Colon (tissue), 2 donors: ENCODE results near the gene RPL28.

Experiments used
- FAIRE-seq: peaks from 2 replicates; lab custom pipeline; 2012; peaks lifted over from hg19 to GRCh38; lab: Jason Lieb, UNC
- donor health status: control.
- donor health status: control.

The RPL28 gene

DNA sequence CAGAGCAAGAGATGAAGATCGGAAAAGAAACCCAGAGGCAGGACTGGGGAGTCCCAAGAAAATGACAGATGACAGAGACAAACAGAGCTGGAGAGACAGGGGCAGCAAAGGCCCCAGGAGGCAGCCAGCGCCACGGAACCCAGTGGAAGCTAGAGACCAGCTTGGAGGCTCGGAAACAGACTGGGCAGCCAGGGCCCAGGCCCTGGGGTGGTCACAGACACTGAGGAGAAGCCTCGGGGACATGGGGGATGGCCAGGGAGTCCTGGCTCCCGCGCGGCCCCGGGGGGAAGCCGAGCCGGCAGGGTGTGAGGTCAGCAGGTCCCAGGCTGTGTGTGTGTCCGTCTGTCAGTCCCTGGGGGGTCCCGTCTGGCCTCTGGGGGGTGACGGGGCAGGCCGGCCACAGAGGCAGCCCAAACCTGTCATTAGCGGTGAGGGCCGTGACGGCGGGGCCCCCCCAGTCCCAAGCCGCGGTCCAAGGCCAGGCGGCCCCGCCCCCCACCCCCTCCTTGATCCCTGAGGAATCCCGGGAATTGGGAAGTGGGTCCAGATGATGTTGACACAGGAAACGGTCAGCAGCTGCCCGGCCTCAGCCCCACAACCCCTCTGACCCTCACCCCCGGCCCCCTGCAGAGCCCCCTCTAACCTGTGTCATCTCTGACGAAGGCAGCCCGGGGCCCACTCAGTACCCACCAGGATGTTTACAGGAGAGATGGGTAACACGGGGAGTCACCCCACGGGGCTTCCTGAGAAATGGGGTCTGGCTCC lies 11.6 kb upstream of the RPL28 start:
- FAIRE-seq = no peak

DNA sequence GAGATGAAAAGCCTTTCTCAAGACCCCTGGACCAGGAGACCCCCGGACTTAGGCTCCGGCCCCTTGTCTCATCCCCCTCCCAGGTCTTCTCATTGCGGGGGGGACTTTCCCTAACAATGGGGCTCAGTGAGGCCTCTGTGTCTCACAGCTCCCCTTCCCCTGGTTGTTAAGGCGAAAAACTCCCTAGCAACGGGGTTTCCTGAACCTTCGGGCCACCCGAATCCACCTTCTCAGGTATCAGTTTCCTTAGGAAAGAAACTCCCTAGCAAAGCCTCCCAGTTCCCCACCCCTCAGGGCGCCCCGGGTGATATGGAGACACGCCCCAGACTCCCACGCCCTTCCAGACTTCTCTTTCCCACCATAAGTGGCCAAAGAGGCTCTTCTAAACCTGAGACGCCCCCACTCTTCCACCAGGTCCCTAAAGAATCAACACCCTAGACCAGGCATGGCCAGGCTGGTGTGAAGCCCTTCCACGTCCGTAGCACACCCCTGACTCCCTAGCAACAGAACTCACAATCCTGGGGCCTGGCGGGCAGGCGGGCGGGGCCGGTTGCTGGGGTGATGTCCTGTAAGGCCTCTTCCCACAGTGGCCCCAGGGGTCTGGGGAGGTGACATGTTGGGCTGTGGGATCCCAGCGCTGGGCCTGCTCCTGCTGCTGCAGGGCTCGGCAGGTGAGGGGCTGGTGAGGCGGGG lies 9.3 kb upstream of the RPL28 start, which contains the start of gene TMEM190:
TSS of gene TMEM190 (plus strand) at position 586 of the 693 bp plus-strand sequence. CDS start at position 614, 28 bp downstream.
- no peak for FAIRE-seq

DNA sequence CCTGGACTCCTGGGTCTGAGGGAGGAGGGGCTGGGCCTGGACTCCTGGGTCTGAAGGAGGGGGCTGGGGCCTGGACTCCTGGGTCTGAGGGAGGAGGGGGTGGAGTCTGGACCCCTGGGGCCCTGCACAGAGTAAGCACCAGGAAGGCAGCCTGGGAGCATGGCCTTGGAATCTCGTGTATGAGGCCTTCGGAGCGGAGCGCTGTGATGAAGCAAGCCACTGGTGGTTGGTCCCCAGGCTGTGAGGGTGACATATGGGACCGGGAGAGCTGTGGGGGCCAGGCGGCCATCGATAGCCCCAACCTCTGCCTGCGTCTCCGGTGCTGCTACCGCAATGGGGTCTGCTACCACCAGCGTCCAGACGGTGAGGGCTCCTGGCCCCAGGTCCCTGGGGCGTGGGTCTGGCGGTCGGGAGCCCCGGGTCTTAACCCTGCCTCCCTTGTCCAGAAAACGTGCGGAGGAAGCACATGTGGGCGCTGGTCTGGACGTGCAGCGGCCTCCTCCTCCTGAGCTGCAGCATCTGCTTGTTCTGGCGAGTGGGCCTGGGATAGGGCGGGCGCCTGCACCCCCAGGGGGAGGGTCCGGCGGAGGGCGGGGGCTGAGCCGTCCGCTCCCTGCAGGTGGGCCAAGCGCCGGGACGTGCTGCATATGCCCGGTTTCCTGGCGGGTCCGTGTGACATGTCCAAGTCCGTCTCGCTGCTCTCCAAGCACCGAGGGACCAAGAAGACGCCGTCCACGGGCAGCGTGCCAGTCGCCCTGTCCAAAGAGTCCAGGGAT lies 8.2 kb upstream of the RPL28 start:
- no peak for FAIRE-seq

DNA sequence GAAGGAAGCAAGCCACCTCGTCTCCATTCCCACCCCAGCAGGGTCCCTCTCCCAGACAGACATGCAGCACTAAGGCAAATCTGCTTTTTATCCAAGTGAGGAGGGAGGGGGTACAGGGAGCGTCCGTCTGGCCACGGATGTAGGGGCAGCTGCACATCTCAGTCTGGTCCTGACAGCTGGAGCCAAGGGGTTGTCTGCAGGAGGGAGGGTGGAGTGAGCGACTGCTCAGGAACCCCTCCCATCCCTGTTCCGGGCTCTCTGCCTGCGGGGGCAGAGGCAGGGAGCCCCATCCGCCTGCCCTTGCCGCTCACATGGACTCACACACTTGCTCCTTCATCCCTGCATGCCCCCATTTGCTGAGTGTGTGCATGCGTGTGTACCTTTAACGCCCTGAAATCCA lies 6.6 kb upstream of the RPL28 start:
- FAIRE-seq = no peak

DNA sequence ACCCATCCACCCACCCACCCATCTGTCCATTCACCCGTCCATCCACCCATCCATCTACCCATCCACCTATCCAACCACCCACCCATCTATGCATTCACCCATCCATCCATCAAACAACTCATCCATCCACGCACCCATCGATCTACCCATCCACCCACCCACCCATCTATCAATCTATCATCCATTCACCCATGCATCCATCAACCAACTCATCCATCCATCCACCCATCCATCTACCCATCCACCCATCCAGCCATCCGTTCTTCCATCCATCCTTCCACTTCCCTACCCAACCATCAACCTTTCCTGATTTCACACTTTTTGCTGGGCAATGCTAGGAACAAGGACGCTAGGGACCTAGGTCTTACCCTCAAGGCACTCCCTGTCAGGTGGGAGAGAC lies 3.7 kb upstream of the RPL28 start:
- FAIRE-seq = no peak

DNA sequence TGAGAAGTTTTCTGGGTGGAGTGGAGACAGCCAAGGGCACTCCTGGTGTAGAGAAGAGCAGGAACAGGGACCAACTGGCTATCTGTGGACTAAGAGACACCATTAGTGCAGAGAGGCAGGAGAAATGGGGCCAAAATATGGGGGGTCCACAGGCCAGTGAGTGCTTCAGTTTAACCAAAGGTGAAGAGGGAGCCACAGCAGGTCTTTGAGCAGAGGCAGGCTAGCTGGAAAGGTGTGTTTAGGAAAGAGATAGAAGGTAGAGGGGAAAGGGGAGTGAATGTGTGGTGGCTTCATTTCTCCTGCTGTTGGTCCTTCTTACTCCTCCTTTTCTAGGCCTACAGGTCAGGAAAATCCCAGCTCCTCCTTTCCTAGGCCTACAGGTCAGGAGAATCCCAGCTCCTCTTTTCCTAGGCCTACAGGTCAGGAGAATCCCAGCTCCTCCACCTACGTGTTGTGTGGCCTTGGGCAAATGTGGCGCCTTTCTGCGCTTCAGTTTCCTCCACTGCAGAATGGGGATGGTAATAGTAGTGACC lies 3.1 kb upstream of the RPL28 start:
- FAIRE-seq = no peak

DNA sequence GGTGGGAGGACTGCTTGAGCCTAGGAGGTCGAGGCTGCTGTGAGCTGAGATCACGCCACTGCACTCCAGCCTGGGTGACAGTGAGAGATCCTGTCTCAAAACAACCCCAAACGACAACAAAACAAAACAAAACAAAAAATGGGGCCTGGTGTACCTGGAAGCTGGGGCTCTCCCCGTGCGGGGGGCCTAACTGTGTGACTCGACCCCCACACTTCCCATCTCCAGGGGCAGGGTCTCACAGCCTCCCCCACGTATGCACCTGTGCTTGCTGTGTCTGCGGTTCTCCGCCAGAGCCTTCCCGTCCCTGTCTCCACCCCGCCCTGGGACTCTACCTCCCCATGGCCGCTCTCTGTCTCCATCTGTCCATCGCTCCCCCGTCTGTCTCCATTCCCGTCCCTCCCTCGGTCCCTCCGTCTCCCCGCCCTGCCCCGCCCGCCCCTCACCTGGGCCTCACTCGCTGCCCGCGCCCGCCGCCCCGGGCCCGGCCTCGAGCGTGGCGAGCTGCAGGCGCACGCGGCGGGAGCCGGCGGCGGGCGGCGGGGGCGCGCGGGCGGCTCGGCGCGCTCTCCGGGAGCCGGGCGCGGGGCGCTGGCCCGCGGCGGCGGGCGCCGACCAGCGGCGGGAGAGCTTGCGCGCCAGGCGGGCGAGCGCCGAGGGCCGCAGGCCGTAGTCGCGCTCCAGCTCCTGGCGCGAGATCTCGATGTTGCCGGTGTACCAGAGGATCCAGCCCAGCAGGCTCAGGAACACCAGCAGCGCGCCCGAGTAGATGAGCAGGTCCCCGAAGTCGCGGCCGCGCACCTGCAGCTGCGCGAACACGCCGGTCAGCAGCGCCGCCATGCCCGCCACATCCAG lies 2.2 kb upstream of the RPL28 start:
- no peak for FAIRE-seq

DNA sequence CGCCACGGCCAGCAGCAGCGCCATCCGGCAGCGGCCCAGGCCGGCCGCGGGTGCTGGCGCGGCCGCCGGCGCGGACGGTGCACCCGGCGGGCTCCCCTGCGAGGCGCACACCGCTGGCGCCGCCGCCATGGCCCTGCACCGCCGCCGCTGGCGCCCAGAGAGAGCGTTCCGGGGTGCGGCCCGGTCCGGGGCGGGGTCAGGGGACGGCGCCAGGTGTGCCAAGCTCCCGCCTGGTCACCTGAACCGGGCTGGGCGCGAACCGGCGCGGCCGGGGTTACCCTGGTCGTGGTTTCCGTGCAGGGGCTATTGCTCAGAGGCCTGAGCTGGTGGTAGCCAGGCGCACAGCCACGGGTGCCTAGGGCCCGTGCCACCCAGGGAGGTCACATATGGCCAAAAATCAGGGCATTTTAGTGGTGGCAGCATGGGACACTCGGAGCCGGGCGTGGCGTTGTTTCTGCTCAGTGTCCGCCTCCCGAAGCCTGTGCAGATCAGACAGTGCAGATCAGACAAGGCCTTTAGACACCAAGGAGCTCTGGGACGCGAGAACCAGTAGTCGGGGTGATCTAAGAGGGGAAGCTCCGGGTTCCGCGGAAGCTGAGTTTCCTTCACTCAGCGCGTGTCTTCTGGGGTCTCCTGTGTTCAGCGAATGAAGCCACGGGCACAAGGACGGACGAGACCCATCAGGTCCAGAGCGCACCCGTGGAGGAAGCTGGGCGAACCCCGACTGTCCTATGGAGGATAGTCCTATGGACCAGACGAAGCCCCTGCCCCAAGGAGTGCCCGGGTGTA lies 1.4 kb upstream of the RPL28 start, which contains the start of gene TMEM238:
TSS of gene TMEM238 (minus strand) at position 162 of the 789 bp plus-strand sequence. CDS start at position 129, 33 bp downstream.
- no peak for FAIRE-seq

DNA sequence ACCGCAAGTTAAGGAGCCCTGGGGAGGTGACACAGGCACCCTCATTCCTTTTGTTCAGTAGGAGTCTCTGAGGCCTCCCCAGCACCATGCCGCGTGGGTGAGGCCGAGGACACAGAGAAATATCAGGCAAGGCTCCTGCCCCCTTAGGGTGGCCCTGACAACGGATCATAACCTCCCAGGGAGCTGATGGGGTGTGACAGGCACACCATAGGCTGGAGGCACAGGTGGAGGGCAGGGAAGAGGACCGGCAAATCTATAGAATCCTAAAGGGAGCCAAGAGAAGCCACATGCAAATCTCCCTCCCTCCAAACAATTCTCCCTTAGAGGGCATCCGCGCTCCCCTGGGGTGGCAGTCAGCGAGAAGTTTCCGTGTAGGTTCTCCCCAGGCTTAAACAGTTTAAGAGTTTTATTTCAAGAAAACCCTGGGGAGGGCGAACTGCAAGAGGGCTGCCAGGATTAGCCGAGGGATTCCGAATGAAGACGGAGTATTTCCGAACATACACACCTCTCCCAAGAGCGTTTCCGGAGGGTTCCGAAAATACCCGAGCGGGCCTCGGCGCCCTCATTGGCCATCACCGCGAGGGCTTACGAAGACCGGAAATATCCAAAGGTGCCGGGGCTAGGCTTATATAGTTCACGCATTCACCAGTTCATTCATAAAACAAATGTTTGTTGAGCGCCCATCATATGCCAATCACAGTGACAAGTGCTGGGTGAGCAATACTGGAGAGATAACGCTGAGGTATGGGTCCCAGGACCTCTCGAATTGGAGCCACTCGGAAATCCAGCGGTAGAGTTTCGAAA lies 610 bp upstream of the RPL28 start:
- FAIRE-seq = no peak

DNA sequence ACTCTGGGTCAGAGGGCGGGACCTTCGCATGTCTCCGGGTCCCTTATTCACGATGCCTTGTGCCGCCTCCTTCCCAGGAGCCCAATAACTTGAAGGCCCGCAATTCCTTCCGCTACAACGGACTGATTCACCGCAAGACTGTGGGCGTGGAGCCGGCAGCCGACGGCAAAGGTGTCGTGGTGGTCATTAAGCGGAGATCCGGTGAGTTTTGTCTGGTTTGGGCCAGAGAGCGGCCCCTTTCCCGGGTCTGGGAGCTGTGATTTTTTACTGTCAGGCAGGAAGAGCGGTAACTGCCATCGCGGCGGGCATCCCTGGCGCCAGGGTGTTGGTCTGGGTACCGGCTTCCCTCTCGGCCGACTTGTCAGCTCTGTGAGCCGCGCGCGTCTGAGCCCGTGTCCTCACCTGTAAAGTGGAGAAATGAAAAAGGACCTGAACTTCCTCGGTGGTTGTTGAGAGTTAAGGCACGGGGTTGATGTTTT lies 800 bp downstream of the RPL28 start:
- no peak for FAIRE-seq

DNA sequence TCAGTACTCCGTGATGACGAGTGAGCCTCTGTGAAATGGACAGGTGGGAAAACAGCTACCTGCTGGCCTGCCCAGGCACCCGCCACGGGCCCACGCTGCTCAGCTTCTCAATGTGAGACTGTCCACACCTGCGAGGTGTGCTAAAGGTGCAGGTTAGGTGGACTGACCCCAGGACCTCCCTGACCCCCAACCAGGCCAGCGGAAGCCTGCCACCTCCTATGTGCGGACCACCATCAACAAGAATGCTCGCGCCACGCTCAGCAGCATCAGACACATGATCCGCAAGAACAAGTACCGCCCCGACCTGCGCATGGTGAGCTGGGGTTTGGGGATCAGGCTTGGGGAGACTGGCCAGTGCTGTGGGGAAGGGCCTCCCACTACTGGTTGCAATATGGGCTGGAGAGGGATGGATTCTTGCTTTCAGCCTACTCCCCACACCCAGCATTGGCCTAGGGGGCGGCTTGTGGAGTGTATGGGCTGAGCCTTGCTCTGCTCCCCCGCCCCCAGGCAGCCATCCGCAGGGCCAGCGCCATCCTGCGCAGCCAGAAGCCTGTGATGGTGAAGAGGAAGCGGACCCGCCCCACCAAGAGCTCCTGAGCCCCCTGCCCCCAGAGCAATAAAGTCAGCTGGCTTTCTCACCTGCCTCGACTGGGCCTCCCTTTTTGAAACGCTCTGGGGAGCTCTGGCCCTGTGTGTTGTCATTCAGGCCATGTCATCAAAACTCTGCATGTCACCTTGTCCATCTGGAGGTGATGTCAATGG lies 2.2 kb downstream of the RPL28 start:
- no peak for FAIRE-seq

DNA sequence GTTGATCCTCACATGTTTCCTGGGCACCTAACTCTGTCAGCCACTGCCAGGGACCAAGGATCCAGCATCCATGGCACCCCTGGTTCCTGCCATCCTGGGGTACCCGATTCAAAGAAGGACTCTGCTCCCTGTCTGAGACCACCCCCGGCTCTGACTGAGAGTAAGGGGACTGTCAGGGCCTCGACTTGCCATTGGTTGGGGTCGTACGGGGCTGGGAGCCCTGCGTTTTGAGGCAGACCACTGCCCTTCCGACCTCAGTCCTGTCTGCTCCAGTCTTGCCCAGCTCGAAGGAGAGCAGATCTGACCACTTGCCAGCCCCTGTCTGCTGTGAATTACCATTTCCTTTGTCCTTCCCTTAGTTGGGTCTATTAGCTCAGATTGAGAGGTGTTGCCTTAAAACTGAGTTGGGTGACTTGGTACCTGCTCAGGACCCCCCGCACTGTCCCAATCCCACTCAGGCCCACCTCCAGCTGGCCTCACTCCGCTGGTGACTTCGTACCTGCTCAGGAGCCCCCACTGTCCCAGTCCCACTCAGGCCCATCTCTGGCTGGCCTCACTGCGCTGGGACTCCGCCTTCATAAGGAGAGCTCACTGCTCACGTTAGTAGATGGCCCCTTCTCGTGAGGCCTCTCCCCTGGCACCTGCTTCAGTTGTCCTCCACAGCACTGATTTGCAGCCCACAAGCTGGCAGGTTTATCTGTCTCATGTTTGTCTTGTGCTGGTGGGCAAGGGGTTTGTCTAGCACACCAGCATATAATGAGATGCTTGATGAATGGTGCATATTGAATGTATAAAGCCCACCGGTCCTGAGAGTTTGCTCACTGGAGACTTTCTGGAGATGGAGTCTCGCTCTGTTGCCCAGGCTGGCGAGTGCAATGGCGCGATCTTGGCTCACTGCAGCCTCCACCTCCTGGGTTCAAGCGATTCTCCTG lies 3.9 kb downstream of the RPL28 start:
- FAIRE-seq = no peak

DNA sequence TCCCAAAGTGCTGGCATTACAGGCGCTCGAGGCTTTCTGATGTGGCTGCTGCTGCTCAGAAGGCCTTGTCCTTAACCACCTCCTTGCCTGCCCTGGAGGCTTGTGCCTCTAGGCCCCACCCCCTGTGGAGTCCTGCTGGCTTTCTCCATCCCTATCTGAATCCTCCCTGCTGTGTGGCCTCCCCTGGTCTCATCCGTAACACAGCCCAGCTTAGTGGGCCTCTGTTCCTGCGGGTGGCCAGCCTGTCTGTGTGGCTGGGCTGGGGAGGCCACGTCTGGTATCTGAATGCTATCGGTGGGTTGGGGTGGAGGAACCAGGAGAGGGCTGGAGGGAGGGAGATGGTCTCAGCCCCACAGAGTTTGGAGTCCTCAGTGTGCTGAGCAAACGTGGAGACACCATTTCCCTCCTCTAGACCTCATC lies 4.7 kb downstream of the RPL28 start:
- no peak for FAIRE-seq

DNA sequence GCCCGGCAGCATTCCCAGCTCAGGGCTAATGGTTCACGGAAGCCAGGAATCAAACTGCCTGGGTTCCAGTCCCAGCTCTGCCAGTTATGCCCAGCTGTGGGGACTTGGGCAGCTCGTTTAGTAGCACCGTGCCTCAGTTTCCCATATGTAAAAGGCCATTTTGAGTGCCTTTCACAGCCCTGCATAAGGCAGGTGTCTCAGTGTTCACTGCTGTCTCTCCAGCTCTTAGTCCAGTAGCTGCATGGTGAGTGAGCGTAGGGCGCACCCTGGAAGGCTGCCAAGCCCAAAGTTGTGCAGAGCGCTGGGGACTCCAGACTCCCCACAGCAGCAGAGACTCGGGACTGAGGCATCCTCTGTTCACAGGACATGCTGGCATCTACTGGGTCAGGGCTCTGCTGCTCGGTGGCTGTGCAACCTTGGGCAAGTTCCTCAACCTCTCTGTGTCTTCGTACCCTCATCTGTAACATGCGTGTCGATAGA lies 5.5 kb downstream of the RPL28 start:
- no peak for FAIRE-seq

DNA sequence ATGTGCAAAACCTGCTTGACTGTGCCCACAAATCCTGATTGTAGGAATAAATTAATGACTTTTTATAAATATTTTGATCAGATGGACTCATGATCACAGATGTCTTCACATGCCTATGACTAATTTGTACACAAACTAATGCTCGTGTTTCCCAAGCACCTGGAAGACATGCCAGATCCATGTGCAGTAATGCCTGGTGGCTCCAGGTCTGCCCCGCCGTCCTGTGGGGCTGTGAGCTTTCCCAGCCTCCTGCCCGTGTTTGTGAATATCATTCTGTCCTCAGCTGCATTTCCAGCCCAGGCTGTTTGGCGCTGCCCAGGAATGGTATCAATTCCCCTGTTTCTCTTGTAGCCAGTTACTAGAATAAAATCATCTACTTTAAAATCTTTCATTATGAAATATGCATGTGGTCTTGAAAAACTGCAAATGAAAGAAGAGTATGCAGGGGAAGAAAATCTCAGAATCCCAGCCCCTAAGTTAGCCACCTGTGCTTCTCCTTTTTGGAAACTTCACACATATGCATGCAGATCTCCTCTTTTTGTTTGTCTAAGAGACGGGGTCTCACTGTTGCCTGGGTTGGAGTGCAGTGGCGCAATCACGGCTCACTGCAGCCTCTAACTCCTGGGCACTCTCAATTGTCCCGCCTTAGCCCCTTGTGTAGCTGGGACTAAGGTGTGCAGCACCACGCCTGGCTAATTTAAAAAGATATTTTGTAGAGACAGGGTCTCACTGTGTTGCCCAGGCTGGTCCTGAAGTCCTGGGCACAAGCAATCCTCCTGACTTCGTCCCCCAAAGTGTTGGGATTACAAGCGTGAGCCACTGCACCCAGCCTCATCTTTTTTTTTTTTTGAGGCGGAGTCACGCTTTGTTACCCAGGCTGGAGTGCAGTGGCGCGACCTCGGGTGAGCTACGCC lies 6.2 kb downstream of the RPL28 start:
- no peak for FAIRE-seq
